OCI-LY7 (cell line): ENCODE data around the gene EGR2. TPM values are rescaled to one million over a fixed set of nuclear protein-coding genes. Genes with fewer than 3 reads are reported as not detected.

Experiments used
- BruUV-seq: library from RNA; stranded (reverse); fragments of 400-500 nt; replicated peaks from 2 replicates; lab custom pipeline; 2021; lab: Mats Ljungman, UMichigan
- CTCF ChIA-PET: fragments of 300-600 bp; sonication (Branson Sonifier 250); formaldehyde crosslinking; loops from one replicate; lab custom pipeline; 2022; ENCODE audit warnings: antibody characterized with exemption; ENCODE audit not compliant: unreplicated experiment; lab: Charles Lee
- POLR2A ChIA-PET: fragments of 300-600 bp; sonication (Branson Sonifier 250); formaldehyde crosslinking; loops from one replicate; lab custom pipeline; 2022; ENCODE audit warnings: antibody characterized with exemption; lab: Charles Lee
- DNase-seq: peaks from one replicate; pipeline ENCODE4 v3.0.0-alpha.2; 2015; ENCODE audit warnings: low spot score
- H2AFZ ChIP-seq: fragments of 200-600 bp; sonication (generic), shearing (Covaris generic); 2 replicates; pipeline ENCODE4 v1.6.1; 2014; ENCODE audit warnings: mild to moderate bottlenecking, antibody characterized with exemption, low read length, moderate library complexity
- H3K27ac ChIP-seq: fragments of 200-600 bp; sonication (generic); 2 replicates; pipeline ENCODE4 v1.5.1; 2014; ENCODE audit warnings: mixed run types, low read depth, mild to moderate bottlenecking, moderate library complexity, low read length, inconsistent platforms; ENCODE audit not compliant: poor library complexity, severe bottlenecking
- H3K36me3 ChIP-seq: fragments of 200-600 bp; sonication (generic); 2 replicates; pipeline ENCODE4 v1.6.1; 2014; ENCODE audit warnings: mild to moderate bottlenecking, antibody characterized with exemption, low read length, moderate library complexity, mixed read lengths; ENCODE audit not compliant: insufficient read depth
- H3K4me1 ChIP-seq: fragments of 200-600 bp; sonication (generic); 2 replicates; pipeline ENCODE4 v1.5.1; 2014; ENCODE audit warnings: mild to moderate bottlenecking, low read length; ENCODE audit not compliant: insufficient read depth, poor library complexity, severe bottlenecking
- H3K4me2 ChIP-seq: fragments of 200-600 bp; sonication (generic); 2 replicates; pipeline ENCODE4 v1.6.1; 2014; ENCODE audit warnings: mild to moderate bottlenecking, low read length
- H3K4me3 ChIP-seq: fragments of 200-600 bp; sonication (generic); 2 replicates; pipeline ENCODE4 v1.5.1; 2014; ENCODE audit warnings: mild to moderate bottlenecking, low read depth, low read length; ENCODE audit not compliant: poor library complexity, severe bottlenecking
- H3K79me2 ChIP-seq: fragments of 200-600 bp; sonication (generic); 2 replicates; pipeline ENCODE4 v1.6.1; 2016; ENCODE audit warnings: low read depth, mild to moderate bottlenecking, low read length, moderate library complexity, mixed read lengths; ENCODE audit not compliant: insufficient read depth
- H3K9me2 ChIP-seq: fragments of 200-600 bp; sonication (generic); 2 replicates; pipeline ENCODE4 v1.6.1; 2016; ENCODE audit warnings: mild to moderate bottlenecking, low read length, mixed read lengths; ENCODE audit not compliant: insufficient read depth
- H3K9me3 ChIP-seq: fragments of 200-600 bp; sonication (generic); 2 replicates; pipeline ENCODE4 v1.6.1; 2014; ENCODE audit warnings: mild to moderate bottlenecking, mixed run types, low read length, mixed read lengths
- H4K20me1 ChIP-seq: fragments of 200-600 bp; sonication (generic); 2 replicates; pipeline ENCODE4 v1.6.1; 2014; ENCODE audit warnings: mild to moderate bottlenecking, antibody characterized with exemption, low read length, moderate library complexity, mixed read lengths; ENCODE audit not compliant: insufficient read depth
- CTCF ChIP-seq: fragments of 200-600 bp; sonication (generic); conservative IDR thresholded peaks from 2 replicates; pipeline ENCODE4 v1.5.1; 2014; ENCODE audit warnings: mild to moderate bottlenecking, antibody characterized with exemption, low read length, moderate library complexity, mixed read lengths
- EZH2phosphoT487 ChIP-seq: fragments of 200-600 bp; sonication (generic); IDR thresholded peaks from 2 replicates; pipeline ENCODE4 v1.6.1; 2018; ENCODE audit warnings: low read depth, borderline replicate concordance, mild to moderate bottlenecking, mixed run types, antibody characterized with exemption, low read length, moderate library complexity, mixed read lengths
- intact Hi-C: fragments of 100-400 bp; cut with micrococcal nuclease; formaldehyde crosslinking; loops from one replicate; pipeline ENCODE4 v1.10.0; 2022; ENCODE audit not compliant: unreplicated experiment
- total RNA-seq, 2 experiments: library from RNA; depleted of rRNA in 1 of 2; stranded (reverse); fragments of >200 nt in 1 of 2; shearing (Covaris generic) in 1 of 2; gene quantifications; 2 replicates each; pipeline ENCODE4 v1.2.3, GENCODE V29; 2014 to 2022

EGR2 gene
- total RNA-seq, 2 experiments from 2014 or later = 0.19 TPM; not detected in 1

GRCh38 chr10:62856021-62856420 lies 39.9 kb upstream of the EGR2 start:
- no peak for DNase-seq
- Histone ChIP-seq H3K36me3 (no peaks in the 10 kb centered on the region), H4K20me1 (no peaks in the 10 kb centered on the region), H3K4me2 (no peak overlapping the region), H3K27ac (no peak overlapping the region), H3K4me3 (no peak overlapping the region), H2AFZ (no peak overlapping the region), H3K9me2 (no peaks in the 10 kb centered on the region), H3K79me2 (no peaks in the 10 kb centered on the region), H3K9me3 (no peaks in the 10 kb centered on the region), H3K4me1 (peaks cover 20% of the 10 kb centered on the region)
- TF ChIP-seq EZH2phosphoT487 (no peak), CTCF (no peak)
- intact Hi-C loops = no loop called here
- POLR2A ChIA-PET = interaction anchor here (0.5 kb wide), 1 partner anchor 130 kb away, joined by 3 read pairs; no protein-coding TSS in a partner anchor
- BruUV-seq = no TSS peak
- CTCF ChIA-PET = no interaction called here

GRCh38 chr10:62853710-62854109 lies 37.5 kb upstream of the EGR2 start:
- ChIA-PET POLR2A (interaction anchor here (0.7 to 0.9 kb wide), 5 partner anchors 9 to 1791 kb away, joined by 3 to 7 read pairs (median 3); no protein-coding TSS in a partner anchor), CTCF (no interaction called here)
- peaks cover 20% of the 10 kb centered on the region for H3K4me1 ChIP-seq
- DNase-seq = no peak
- H3K27ac ChIP-seq = no peak overlapping the region
- no TSS peak for BruUV-seq
- TF ChIP-seq CTCF (no peak), EZH2phosphoT487 (no peak)
- no peaks in the 10 kb centered on the region for H3K36me3 ChIP-seq
- no peaks in the 10 kb centered on the region for H3K79me2 ChIP-seq
- no peak overlapping the region for H2AFZ ChIP-seq
- intact Hi-C loops = no loop called here
- H4K20me1 ChIP-seq = no peaks in the 10 kb centered on the region
- H3K9me3 ChIP-seq = no peaks in the 10 kb centered on the region
- no peaks in the 10 kb centered on the region for H3K9me2 ChIP-seq
- no peak overlapping the region for H3K4me3 ChIP-seq
- 0 out of 2 replicates have a peak overlapping the region, but pooled peaks have one; percentile 4 for H3K4me2 ChIP-seq

GRCh38 chr10:62852961-62853702 lies 37.0 kb upstream of the EGR2 start:
- Histone ChIP-seq H4K20me1 (no peaks in the 10 kb centered on the region), H3K4me3 (no peak overlapping the region), H3K9me3 (0 out of 2 replicates have a peak, but pooled peaks cover under 1% of the 10 kb centered on the region), H2AFZ (no peak overlapping the region), H3K4me2 (peak overlapping the region; percentile 4; the same call in 1 of the 2 replicates), H3K4me1 (peaks cover 20% of the 10 kb centered on the region), H3K36me3 (no peaks in the 10 kb centered on the region), H3K79me2 (no peaks in the 10 kb centered on the region), H3K9me2 (no peaks in the 10 kb centered on the region), H3K27ac (no peak overlapping the region)
- TF ChIP-seq EZH2phosphoT487 (no peak), CTCF (no peak)
- ChIA-PET POLR2A (interaction anchor here (0.7 to 0.9 kb wide), 2 partner anchors 9 to 1790 kb away, joined by 3 read pairs; no protein-coding TSS in a partner anchor), CTCF (no interaction called here)
- no TSS peak for BruUV-seq
- intact Hi-C loops = no loop called here
- peak; percentile 45 for DNase-seq
